Measurements from ENCODE around the gene KIAA2012. TPM values are rescaled to one million over a fixed set of nuclear protein-coding genes. Genes with fewer than 3 reads are reported as not detected.

KIAA2012 gene
- total and polyA plus RNA-seq, 2 of the 4 experiments (the other 2 are of a cell fraction), result under 0.01 to 0.09 TPM

DNA sequence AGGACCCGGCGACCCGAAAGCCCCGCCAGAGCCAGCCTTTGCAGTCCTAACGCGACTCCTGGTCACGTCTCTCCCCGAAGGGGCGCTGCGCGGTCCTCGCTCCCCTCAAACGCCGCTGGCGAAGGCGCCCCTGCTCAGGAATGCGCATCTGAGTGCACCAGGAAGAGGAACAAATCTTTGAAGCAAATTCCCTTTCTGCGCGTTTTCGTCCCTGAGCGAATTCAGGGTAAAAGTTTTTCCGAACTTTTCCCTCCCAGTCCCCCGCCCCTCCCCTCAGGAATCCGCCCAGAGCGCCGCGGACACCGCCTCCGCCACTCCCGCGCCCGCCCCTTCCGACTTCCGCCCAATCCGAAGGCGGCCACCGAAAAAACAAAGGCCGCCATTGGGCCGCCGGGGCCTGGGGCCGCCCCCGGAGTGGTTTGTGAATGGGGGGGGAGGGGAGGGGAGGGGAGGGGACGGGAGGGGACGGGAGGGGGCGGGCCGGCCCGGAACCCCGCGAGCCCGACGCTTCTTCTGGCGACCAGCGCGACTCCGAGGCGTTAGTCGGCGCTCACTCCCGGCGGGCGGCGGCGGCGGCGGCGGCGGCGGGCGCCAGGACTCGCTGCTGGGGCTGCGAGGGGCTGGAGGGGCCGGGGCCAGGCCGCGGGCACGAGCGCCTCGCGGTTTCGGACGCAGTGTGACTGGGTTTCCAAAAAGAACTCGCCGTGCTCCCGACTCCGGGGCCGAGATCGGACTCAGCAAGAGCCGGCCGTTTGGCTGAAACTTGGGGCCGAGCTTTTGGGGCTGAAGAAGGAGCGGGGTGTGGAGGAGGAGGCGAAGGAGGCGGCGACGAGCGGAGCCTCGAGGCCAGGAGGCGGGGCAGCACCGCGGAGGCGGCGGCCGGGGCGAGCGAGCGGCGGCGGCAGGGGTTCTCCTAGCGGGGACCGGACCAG lies 39.5 kb upstream of the KIAA2012 start, which contains the start of gene FZD7 (continued):
- TF ChIP-seq, protein P1, sequence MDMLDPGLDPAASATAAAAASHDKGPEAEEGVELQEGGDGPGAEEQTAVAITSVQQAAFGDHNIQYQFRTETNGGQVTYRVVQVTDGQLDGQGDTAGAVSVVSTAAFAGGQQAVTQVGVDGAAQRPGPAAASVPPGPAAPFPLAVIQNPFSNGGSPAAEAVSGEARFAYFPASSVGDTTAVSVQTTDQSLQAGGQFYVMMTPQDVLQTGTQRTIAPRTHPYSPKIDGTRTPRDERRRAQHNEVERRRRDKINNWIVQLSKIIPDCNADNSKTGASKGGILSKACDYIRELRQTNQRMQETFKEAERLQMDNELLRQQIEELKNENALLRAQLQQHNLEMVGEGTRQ (IDR thresholded peaks at IDR 0.05; ENCODE audit: low read depth, low read length), result no peak

All from IMR-90 (cell line).